ENCODE measurements around the gene DHX30. TPM values are rescaled to one million over a fixed set of nuclear protein-coding genes. Genes with fewer than 3 reads are reported as not detected.

Gene DHX30
- total RNA-seq, 1 donor from 2014 or later, result 77.4 TPM

DNA sequence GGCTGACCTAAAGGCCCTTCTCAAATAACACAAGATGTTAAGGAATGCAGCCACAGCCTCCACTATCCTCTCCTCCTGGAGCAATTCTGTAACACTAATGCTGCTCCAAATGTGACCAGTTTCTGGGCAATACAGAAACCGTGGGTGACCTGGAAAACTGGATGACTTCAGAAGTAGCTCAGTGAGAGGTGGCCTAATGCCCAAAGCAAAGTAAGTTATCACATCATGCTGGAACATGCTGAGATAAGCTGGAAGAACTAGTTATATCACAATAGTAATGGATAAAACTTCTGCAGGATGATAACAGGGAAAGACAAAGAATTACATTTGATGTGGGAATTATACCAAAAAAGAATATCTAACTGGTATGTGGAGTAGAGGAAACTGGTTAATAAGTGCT, 72.0 kb downstream of the DHX30 start:
- TF ChIP-seq, protein P1, sequence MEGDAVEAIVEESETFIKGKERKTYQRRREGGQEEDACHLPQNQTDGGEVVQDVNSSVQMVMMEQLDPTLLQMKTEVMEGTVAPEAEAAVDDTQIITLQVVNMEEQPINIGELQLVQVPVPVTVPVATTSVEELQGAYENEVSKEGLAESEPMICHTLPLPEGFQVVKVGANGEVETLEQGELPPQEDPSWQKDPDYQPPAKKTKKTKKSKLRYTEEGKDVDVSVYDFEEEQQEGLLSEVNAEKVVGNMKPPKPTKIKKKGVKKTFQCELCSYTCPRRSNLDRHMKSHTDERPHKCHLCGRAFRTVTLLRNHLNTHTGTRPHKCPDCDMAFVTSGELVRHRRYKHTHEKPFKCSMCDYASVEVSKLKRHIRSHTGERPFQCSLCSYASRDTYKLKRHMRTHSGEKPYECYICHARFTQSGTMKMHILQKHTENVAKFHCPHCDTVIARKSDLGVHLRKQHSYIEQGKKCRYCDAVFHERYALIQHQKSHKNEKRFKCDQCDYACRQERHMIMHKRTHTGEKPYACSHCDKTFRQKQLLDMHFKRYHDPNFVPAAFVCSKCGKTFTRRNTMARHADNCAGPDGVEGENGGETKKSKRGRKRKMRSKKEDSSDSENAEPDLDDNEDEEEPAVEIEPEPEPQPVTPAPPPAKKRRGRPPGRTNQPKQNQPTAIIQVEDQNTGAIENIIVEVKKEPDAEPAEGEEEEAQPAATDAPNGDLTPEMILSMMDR (IDR thresholded peaks at IDR 0.05), result no peak
- no peak for ATAC-seq (ENCODE audit: low read depth)
- no peaks in the 10 kb centered on the region for H3K27me3 Mint-ChIP-seq
- H3K4me1 Mint-ChIP-seq, result no peaks in the 10 kb centered on the region
- CTCF ChIA-PET, result no interaction called here
- POLR2A ChIA-PET, result interaction anchor here (1.0 kb wide), 1 partner anchor 50 kb away, joined by 3 read pairs; no protein-coding TSS in a partner anchor
- no peak overlapping the region for H3K27ac Mint-ChIP-seq
- no peak overlapping the region for H3K4me3 Mint-ChIP-seq
- no peak for DNase-seq
- H3K36me3 Mint-ChIP-seq (ENCODE audit: low read depth), result peaks cover 60% of the 10 kb centered on the region
- no peaks in the 10 kb centered on the region for H3K9me3 Mint-ChIP-seq
- intact Hi-C loops (cut with micrococcal nuclease), result no loop called here

DNA sequence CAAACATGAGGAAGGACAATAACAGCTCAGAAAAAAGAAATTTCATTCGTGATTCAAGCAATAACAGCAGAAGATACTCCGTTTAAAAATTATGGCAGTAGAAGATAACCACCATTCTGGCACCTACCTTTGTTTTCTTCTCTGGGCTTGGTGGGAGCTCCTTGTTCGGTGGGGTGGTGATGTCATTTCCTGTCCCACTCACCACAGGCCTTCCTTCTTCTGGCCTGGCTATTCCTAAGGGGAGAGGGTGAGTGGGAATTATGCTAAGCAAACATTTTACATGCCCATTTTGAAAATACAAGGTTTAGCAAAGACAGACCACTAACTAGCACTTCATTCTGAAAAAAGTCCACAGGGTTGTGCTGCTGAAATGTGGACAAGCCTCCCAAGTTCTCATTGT, 74.4 kb downstream of the DHX30 start:
- intact Hi-C loops (cut with micrococcal nuclease), result no loop called here
- Mint-ChIP-seq H3K9me3 (no peaks in the 10 kb centered on the region), H3K4me3 (no peak overlapping the region), H3K27me3 (no peaks in the 10 kb centered on the region), H3K36me3 (ENCODE audit: low read depth) (peaks cover 42% of the 10 kb centered on the region), H3K27ac (no peak overlapping the region), H3K4me1 (peaks cover 12% of the 10 kb centered on the region)
- CTCF ChIA-PET, result no interaction called here
- DNase-seq (no peak), ATAC-seq (ENCODE audit: low read depth) (no peak)
- TF ChIP-seq, protein P1 (IDR thresholded peaks at IDR 0.05), result no peak
- POLR2A ChIA-PET, result no interaction called here

DNA sequence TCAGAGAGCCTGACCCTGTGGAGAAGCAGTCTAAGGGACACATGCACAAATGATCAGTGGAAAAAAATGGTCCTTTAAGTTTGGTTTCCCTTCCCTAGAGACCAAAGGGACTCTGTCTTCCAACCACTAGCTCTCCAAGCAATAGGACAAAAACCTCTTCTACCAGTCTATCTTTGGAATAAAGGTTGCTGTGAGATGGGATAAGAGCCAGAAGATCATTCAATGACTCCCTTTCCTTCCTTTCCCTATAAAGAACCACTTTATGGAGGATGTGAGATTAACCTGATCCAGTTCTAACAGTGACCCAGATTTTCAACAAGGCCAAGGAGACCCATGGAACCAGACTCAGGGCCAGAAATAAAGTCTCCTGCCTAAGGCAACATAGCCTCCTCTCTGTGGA, 74.8 kb downstream of the DHX30 start:
- ATAC-seq (ENCODE audit: low read depth), result no peak

DNA sequence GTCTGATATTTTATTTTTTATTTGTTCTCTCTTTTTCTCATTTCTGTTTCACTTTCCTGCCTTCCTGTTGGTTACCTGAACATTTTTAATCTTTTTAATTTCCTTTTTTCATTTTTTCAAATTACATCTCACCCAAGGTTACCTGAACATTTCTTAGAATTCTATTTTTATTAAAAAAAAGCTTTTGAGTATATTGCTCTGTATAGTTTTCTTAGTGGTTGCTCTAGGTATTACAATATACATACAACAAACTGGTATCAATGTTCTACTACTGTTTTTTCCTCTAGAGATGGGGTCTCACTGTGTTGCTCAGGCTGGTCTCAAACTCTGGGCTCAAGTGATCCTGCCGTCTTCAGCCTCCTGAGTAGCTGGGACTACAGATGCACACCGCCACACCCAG, 79.4 kb downstream of the DHX30 start:
- ChIA-PET POLR2A (no interaction called here), CTCF (no interaction called here)
- TF ChIP-seq, protein P1 (IDR thresholded peaks at IDR 0.05), result no peak
- no peak overlapping the region for H3K27ac Mint-ChIP-seq
- no peak for ATAC-seq (ENCODE audit: low read depth)
- H3K4me3 Mint-ChIP-seq, result no peak overlapping the region
- intact Hi-C loops (cut with micrococcal nuclease), result no loop called here
- no peak for DNase-seq
- H3K36me3 Mint-ChIP-seq (ENCODE audit: low read depth), result peaks cover 32% of the 10 kb centered on the region
- no peaks in the 10 kb centered on the region for H3K9me3 Mint-ChIP-seq
- H3K27me3 Mint-ChIP-seq, result no peaks in the 10 kb centered on the region
- H3K4me1 Mint-ChIP-seq, result peaks cover 24% of the 10 kb centered on the region

More for the DNA sequence above, 74.8 kb downstream of the DHX30 start:
- TF ChIP-seq, protein P1 (IDR thresholded peaks at IDR 0.05), result no peak
- no peak overlapping the region for H3K27ac Mint-ChIP-seq
- no peak overlapping the region for H3K4me3 Mint-ChIP-seq
- intact Hi-C loops (cut with micrococcal nuclease), result no loop called here
- peaks cover 42% of the 10 kb centered on the region for H3K36me3 Mint-ChIP-seq (ENCODE audit: low read depth)
- peaks cover 12% of the 10 kb centered on the region for H3K4me1 Mint-ChIP-seq
- CTCF ChIA-PET, result no interaction called here
- POLR2A ChIA-PET, result no interaction called here
- no peaks in the 10 kb centered on the region for H3K27me3 Mint-ChIP-seq
- DNase-seq, result no peak
- no peaks in the 10 kb centered on the region for H3K9me3 Mint-ChIP-seq

DNA sequence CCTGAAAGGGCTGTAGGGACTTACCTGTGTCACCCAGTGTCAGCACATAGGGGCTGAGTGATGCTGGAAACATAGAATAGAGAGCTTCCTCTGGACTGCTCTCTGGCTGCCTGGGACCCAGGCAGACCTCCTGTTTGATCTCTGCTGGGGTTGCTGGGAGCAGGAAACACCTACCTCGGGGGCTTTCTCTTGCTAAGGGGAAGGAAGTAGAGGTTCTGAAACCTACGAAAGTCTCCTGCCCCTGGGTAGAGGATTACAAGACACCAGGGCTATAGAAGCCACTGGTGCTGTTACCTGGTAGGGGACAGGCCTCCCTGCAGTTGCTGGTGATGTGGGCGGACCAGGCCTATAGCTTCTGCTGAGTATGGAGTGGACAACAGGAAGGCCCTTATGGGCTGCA, 81.7 kb downstream of the DHX30 start:
- H3K27me3 Mint-ChIP-seq, result no peaks in the 10 kb centered on the region
- ChIA-PET POLR2A (no interaction called here), CTCF (no interaction called here)
- DNase-seq, result no peak
- no peaks in the 10 kb centered on the region for H3K9me3 Mint-ChIP-seq
- H3K4me3 Mint-ChIP-seq, result no peak overlapping the region
- peak; percentile 21 for ATAC-seq (ENCODE audit: low read depth)
- intact Hi-C loops (cut with micrococcal nuclease), result no loop called here
- TF ChIP-seq, protein P1 (IDR thresholded peaks at IDR 0.05), result no peak
- peaks cover 40% of the 10 kb centered on the region for H3K36me3 Mint-ChIP-seq (ENCODE audit: low read depth)
- no peak overlapping the region for H3K27ac Mint-ChIP-seq
- H3K4me1 Mint-ChIP-seq, result peaks cover 24% of the 10 kb centered on the region
